GM13977 (cell line): Measurements from ENCODE around the gene NOPCHAP1.

Experiments used
- DNase-seq: peaks from one replicate; pipeline ENCODE4 v3.0.0; 2012; ENCODE audit warnings: low spot score
- CTCF ChIP-seq: IDR thresholded peaks from 2 replicates; pipeline ENCODE4 v1.5.1; 2012; ENCODE audit warnings: mild to moderate bottlenecking, control low read depth; ENCODE audit not compliant: insufficient read depth; ENCODE audit errors: extremely low read depth, missing control alignments
- in situ Hi-C: fragments of 300-500 bp; cut with MboI; formaldehyde crosslinking; loops from one replicate; pipeline ENCODE4 v1.12.0; 2022; ENCODE audit warnings: low sequenced_read_pairs, low pct_unique_long_range_greater_than_20kb, mixed read lengths, inconsistent platforms; ENCODE audit not compliant: unreplicated experiment

Gene NOPCHAP1

DNA sequence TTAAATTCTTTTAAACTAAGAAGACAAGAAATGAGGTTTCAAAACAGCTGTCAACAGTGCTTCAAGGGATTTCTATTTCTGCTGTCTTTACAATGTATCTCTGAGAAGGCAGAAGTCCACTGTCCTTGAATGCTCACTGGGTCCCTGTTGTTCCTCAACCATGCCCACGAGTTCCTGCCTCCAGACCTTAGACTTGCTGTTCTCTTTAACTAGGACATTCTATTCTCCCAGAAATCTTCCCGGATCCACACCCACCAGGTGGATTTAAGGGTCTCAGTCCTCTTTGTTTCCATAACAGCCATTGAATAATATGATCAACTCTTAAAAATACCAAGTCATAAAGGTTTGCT is 21.3 kb upstream of the NOPCHAP1 start:
- DNase-seq, result no peak
- TF ChIP-seq CTCF, result no peak
- in situ Hi-C loops, result no loop called here

DNA sequence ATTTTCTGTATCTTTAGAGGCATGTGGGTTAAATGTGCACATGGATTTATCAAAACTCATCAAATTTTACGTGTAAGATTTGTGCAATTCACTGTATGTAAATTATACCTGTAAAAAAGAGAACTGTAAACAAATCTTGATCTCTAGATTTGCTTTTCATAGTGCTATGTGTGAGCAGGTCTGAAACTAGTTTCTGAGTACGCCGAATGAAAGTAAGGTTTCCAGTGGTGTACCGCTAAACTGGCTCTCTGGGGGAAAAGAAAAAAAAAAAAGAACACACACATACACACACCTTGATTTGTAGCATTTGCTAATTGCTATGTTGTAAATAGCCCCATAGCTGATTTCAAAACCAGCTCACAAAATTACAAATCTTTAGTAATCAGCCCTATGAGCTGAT is 19.4 kb upstream of the NOPCHAP1 start:
- in situ Hi-C loops, result no loop called here
- DNase-seq, result peak; percentile 35
- no peak for TF ChIP-seq CTCF

DNA sequence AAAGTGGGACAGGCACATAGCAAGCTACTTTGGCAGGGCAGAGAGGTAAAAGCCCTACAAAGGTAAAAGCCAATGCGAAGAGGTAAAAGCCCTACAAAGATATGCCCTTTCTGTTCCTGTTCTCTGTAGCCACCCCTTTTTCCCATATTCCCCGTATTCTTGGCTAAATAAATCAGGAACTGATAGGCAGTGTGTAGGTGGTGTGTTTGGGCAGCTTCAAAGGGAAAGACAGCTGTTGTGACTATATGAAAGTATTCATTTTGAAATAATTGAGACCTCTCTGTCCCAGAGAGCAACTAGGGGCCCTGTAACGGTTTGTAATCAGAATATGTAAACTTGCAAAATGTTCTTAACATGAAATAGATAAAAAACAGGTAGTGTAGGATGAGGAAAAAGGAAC is 16.8 kb upstream of the NOPCHAP1 start:
- in situ Hi-C loops, result no loop called here
- no peak for DNase-seq
- TF ChIP-seq CTCF, result no peak

GRCh38 chr12:104971306-104971705 is 14.8 kb upstream of the NOPCHAP1 start:
- DNase-seq, result no peak
- in situ Hi-C loops, result no loop called here

GRCh38 chr12:104973250-104973649 is 12.9 kb upstream of the NOPCHAP1 start:
- TF ChIP-seq CTCF, result no peak
- in situ Hi-C loops, result no loop called here
- no peak for DNase-seq

More at GRCh38 chr12:104971306-104971705, 14.8 kb upstream of the NOPCHAP1 start:
- no peak for TF ChIP-seq CTCF

GRCh38 chr12:104974626-104975290 is 11.4 kb upstream of the NOPCHAP1 start:
- in situ Hi-C loops, result no loop called here
- DNase-seq, result peak; percentile 56
- TF ChIP-seq CTCF, result no peak
